ENCODE data around the gene CEP63.

CEP63 gene

DNA sequence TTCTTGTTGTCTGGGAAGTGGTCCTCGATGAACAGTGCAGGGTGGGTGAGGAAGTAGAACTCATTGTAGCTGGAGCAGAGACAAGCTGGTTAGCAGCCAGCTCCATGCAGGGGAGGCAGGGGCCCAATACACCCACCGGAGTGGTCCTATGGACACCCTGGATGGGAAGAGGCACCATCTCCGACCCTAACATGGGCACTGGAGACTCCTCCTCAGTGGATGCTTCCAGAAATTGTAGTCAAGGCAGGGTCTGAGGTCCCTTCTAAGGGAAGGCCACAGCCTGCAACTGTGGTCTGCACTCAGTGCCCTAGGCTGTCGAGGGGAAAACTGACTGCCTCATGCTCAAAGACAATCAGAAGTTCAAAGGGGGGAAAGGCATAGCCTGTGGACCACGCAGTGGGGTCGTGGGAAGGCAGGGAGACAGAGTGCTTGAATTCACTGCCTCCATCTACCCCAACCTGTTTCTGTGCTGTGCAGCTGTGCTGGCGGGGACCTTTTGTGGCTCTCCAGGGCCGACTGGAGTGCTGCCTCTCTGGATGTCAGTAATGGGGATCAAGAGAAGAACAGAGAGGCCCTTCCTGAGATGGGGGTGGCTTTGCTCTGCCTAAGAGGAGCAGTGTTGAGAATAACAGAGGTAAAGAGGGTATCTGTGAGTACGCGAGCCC, 123.0 kb downstream of the CEP63 start:
- DNase-seq (ENCODE audit: low spot score) = no peak

DNA sequence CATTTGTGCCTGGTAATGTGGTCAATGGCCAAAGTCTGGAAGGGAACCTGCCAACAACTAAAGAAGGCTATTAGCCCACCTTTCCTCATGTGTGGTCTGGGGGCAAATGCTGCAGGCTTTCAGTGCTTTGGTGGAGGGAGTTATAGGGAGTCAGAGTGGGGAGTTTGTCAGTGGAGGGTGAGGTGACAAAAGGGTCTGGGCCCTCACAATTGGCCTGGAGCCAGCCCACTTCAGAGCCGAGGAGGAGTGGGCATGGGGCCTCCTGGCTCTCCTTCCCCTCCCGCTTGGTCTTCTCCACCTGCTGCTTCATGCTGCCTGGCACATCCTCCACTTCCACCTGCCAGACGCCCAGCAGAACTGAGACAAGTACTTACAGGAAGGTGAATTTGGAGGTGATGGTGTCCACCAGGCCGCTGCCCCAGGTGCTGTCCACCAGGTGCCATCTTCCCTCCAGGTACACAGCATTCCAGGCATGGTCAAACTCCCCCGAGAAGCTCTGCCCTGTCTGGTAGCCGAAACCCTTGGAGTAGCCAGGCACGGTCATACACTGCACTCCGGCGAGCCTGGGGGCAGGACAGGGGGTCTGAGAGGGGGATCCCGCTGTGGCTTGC, 124.1 kb downstream of the CEP63 start:
- DNase-seq (ENCODE audit: low spot score) = no peak

DNA sequence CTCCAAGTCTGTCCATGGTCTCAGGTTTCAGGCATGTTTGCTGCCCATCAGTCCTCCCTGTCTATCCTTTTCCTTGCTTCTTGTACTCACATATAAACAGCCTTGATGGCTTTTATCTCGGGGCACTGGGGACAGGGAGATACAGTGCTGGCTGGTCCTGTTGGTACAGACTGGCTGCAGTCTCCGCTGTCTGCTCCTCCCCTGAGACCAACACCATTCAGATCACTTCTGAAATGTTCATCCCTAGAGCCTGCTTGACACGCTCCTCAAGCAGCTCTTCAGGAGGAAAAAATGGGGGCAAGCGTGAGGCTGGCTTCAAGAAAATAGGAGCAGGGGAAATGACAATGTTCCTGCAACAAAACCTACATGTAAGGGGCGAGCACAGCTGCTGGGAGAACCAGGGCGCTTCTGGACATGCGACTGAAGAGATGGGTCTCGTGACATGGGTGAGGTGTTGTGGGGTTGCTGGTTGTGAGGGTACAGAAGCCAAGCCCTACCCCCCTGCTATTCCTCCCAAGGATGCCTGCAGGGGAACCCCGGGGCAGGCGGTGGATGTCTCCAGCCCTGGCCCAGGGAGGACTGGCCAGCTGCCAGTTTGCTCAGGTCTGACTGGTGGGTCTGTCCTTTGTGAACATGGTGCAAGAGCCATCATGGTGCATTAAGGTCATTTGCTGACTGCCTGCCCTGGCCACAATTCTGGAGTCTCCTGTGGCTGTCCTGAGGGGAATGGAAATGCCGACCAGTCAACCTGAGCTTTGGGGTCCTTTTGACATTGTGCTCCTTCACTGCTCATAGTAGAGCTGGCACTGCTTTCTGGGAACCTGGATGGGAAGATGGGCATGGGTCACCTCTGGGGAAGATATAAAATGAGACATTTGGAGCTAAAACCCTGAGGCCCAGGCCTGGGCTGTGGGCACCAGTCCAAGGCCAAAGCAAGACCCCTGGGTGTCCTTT, 124.9 kb downstream of the CEP63 start:
- no peak for DNase-seq (ENCODE audit: low spot score)

DNA sequence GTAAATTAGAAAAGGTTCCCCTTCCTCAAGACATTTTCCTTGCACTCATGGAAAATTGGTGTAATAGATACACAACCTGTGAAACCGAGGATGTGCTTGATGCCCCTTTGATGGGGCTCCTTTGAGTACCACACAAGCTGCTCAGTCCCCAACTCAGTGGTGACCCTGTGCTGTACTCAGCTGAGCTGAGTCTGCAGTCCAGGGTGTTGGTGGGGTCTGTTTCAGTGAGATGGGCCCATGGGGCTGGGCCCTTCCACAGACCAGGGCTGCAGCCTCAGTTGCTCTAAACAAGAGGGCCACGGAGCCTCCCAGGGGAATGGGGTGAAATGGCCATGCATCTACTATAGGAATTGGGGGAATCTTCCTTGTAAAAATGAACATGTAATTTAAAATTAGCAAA, 125.7 kb downstream of the CEP63 start:
- DNase-seq (ENCODE audit: low spot score) = no peak

DNA sequence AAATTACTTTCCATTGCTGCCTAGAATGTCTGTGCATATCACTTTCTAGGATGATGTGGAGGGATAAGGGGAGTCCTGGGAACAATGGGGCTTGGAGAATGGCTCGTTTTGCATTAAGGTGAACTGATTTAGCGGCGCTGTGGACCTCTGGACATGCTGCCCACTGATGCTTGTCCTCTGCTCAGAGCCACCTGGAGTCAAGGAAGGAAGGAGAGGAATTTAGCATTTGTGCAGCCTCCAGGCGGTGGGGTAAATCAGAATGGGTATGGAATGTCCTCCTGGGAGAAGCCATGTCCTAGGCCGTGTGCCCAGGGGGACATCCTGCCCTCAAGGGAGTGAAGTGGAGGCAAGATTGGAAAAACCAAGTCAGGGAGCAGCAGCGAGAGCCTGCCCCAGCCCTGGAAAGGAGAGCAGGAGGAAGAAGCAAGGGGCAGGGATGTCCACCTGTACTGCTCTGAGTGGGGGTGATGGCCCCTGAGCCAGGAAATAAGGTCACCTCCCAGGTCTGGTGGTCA, 127.2 kb downstream of the CEP63 start:
- DNase-seq (ENCODE audit: low spot score) = no peak

DNA sequence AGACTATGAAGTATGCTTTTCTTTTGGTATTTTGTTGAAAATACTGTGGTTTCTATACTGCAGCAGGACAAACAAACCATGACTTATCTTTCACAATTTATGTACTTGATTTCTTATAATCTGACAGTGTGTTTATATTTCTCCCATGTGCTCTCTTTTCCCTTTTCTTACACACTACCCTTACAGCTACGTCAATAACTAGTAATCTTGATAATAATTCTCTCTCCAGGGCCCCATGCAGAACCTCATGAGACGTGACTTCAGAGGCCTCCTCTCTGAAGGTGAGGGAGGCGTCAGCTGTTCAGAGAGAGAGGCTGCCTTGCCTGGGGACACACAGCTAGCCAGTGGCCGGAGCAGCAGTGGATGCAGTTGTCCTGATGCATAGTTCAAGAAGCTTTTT, 129.1 kb downstream of the CEP63 start:
- no peak for DNase-seq (ENCODE audit: low spot score)

DNA sequence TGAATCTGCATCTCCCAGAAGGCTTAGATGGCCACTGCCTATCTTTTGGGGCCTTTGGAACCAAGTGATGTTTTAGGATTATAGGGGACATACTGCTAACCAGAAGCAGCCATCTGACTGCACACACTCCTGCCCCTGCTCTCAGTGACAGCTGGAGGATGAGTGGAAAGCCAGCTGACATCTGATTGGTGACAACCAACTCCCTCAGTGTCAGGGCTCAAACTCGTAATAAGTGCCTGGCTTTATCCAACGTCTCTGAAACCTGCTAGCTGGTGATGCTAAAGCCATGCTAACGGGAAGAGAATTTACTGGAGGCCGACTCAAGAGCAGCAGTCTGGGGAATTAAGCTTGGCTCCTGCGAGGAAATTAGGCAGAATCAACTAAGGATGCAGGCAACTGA, 129.9 kb downstream of the CEP63 start:
- no peak for DNase-seq (ENCODE audit: low spot score)

DNA sequence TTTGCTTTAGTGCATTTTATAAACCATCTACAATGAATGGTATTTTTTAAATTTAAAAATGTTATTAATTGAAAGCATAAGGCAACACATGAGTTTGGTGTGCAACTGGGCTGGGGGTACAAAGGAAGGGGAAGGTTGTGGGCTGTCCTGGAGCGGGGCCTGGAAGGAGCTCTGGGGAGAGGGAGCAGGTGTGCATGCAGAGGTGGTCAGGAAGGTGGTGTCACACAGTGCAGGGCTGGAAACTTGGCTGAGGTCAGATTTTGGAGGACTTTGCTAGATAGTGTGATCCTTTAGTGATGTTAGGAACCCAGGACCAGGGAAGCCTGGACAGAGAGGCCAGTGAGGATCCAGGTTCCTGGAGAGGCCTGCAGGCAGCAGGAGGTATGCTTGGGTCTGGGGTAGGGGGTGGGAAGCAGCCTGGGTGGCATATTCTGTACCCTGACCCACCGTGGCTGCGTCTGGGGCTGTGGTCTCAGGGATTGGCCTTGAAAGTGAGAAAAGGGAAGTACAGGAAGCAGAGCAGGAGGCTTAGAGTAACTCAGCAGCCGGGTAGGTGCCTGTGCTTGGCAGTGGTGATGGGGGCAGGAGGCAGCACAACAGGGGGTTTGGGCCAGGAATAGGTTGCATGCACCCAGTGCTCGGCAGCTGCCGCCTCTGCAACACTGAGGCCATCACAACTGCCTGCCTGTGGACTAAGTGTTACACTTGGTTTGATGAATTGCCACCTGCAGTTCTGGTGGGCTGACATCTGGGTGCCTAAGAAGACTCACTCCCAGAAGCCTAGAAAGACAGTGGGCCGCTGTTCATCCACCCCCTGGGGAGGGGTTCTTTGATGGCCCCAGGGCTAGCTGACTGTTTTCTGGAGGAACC, 132.0 kb downstream of the CEP63 start:
- no peak for DNase-seq (ENCODE audit: low spot score)

DNA sequence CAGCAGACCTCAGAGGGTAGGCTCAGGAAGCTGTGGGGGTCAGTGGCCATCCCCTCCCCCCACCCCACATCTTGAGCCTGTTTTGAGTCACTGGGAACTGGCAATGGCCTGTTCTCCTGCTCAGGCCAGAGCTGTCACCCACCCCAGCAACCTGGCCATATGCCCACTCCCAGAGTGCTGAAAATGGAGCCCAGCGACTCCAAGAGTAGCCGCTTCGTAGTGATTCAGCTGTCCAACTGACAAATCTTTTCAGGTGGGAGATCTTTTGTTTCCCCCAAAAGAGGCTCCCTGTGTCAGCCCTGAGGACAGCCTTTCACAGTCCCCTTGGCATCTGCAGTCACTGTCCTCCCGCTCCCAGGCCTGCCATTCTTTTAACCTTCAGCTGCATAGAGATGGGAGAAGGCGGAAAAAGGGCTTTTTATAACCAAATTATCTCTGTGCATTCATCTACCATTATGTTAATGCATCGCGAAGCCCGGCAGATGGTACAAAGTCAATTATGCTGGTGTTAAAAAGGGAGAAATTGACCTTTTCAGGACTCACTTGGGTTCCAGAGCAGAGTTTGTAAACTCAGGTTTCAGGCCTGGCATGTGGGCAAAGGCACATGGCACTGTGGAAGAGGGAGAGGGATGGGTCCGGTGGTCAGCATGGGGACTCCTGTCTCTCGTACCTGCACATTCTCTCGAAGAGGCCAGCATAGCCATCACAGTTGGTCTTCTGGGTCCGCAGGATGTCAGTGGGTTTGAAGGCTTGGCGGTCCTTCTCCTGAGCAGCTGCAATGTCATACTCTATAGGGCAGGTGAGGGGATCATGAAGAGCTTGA, 132.8 kb downstream of the CEP63 start:
- DNase-seq (ENCODE audit: low spot score) = no peak

DNA sequence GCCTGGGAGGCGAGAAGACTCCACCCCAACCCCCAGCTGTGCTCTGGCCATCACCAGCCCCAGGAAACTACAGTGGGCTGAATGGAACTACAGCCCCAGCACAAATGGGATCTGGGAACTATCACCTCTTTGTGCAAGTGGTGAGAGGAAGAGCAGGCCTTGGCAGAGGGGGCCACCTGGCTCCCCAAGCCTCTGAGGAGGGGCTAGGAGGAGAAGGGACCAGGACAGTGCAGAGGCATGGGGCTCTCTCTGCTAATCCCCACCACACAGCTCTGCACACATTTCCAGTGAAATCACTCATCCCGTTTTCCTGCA, 133.4 kb downstream of the CEP63 start:
- DNase-seq (ENCODE audit: low spot score) = no peak

DNA sequence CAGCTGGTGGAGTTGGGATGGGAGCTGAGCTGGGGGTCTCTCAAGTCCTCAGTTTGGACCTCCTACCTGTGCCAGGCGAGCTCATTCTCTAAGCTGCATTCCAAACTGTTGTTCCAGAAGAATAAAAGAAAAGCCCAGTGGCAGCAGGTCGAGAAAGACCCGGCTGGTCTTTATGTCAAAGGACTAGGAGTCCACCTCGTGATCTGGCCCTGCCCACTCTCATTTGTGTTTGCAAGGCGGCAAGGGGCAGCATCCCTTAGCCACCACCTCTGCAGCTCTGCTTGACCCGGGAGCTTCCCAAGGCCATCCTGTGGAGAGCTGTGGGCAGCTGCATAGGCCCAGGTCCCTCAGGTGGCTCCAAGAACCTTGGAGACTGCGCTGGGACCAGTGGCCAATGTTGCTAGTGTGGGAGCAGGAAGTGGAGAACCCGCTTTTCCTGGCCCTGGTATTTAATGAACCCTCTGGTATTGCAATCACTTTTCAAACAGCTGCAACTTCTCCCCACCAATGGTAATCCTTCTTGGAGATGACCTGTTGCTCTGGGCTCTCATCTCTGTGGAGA, 134.1 kb downstream of the CEP63 start:
- no peak for DNase-seq (ENCODE audit: low spot score)

DNA sequence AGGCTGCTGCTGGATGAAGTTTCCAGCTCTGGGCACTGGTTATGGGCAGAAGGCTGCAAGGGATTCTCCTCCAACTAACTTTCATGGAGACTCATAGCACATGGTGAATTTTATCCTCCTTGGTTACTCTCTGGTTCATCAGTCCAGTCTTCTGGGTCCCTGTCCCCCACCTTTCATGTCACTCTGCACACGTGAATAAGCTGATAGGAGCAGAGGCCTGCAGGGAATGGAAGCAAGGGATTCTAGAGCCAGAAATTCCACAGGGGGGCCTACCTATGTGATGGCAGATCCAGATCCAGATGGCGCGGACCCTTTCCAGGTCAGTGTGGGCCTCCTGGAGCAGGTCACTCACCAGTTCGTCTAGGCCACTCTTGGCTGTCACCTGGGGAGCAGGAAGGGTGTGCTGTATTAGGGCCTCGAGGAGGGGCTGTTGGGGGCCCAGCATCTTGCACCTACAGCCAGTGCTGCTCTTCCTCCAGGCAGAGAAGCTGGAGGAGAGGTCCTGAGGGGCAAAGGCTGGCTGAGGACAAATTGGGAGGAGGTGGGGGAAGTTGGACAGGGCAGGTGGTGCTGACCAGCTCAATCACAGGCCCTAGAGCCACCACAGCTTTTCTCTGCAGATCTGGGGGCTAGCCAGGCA, 134.7 kb downstream of the CEP63 start:
- DNase-seq (ENCODE audit: low spot score) = no peak

DNA sequence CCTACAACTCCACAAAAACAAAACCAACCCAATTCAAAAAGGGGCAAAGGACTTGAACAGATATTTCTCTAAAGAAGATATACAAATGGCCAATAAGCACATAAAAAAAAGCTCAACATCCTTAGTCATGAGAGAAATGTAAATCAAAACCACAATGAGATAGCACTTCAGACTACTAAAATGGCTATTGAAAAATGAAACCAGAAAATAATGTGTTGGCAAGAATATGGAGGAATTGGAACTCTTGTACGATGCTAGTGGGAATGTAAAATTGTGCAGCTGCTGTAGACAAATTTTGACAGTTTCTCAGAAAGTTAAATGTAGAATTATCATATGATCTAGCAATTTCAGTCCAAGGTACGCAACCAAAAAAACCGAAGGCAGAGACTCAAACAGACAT, 136.0 kb downstream of the CEP63 start:
- no peak for DNase-seq (ENCODE audit: low spot score)

DNA sequence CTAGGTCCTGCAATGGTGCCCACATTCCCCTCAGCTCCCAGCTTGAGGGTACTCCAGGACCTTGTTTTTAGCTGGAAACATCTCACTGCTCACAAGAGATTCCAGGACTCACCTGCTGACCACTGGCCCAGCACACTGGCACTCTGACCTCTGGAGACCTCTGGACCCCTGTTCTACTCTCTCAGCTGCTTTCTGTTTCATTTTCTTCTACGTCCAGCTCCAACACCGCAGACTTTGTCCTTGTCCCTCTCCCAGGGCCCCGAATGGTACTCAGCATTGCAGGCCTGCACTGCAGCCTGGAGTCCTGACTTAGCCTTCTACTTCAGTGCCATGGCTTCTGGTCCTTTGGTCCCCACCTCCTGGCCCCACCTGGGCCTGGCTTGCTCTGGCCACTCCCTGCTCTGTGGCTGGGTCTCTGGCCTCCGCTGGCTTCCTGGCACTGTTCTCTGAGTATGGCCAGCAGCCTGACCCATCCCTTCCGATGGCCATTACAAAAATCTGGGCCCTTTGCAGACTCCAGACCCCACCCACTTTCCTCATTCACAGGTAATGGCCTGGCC, 137.0 kb downstream of the CEP63 start:
- no peak for DNase-seq (ENCODE audit: low spot score)

DNA sequence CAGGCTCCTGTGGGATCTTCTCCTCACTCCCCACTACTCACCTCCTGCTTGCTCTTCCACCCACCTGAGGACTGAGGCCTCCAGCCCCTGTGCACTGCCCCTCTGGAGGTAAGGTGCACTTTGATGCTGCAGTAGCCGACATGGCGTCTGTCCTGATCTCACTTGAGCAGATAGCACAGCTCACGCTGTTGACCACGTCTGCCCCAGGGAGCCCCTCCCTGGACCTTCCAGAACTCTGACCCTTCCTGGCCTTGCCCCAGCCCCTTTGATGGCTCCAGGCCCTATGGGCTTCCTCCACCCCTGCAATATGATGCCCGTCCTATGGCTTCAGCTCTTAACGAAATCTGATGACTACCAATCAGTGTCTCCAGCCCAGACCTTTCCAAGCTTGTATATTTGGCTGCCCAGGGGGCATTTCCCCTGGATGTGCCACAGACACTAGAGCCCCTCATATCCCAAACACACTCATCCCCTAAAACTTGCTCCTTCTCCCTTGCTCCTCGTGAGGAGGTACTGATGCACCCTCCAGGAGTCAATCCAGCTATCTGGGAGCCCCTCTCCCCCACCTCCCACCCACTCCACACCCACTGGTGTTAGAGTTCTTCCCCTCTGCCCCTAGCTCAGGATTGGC, 137.9 kb downstream of the CEP63 start:
- DNase-seq (ENCODE audit: low spot score) = no peak

Data from NAMALWA (cell line).